ENCODE data around the gene STXBP5L.

DNA sequence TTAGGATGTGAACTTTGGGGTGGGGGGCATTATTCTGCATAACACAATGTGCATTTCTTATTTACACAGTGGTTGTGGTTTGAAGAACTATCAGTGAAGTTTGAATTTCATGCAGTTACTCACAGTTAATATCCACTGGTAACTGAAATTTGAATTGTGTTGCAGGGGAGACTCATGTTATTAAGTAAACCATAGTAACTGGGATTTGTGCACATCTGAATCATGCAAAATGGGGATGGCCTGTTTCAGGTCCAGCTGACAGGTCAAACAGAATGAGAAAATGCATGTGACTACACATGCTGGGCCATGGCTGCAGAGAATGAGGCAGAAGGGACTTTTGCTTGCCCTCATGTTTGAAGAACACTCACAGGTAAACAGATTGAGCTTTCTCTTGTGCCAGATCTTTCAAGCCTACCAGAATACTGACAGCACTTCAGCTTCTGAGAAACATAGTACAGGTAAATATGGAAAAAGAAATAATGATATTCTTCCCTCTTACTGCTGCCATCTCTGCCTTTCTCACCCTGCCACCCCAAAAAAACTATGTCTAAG, 522.7 kb downstream of the STXBP5L start:
- no peak for TF ChIP-seq RCOR1 (IDR thresholded peaks at IDR 0.05; ENCODE audit: insufficient replicate concordance, low read length)
- TF ChIP-seq CTCF (conservative IDR thresholded peaks at IDR 0.05; ENCODE audit: low read depth, low read length): no peak
- TF ChIP-seq, protein P1, sequence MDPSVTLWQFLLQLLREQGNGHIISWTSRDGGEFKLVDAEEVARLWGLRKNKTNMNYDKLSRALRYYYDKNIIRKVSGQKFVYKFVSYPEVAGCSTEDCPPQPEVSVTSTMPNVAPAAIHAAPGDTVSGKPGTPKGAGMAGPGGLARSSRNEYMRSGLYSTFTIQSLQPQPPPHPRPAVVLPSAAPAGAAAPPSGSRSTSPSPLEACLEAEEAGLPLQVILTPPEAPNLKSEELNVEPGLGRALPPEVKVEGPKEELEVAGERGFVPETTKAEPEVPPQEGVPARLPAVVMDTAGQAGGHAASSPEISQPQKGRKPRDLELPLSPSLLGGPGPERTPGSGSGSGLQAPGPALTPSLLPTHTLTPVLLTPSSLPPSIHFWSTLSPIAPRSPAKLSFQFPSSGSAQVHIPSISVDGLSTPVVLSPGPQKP (IDR thresholded peaks at IDR 0.05; ENCODE audit: borderline replicate concordance, low read depth, low read length): no peak
- no peak for TF ChIP-seq FOS (IDR thresholded peaks at IDR 0.05; ENCODE audit: low read depth, low read length)
